Measurements from ENCODE around the gene ATF7IP2. TPM values are rescaled to one million over a fixed set of nuclear protein-coding genes. Genes with fewer than 3 reads are reported as not detected.

ATF7IP2 gene
- total and polyA plus RNA-seq, 10 of the 15 experiments (the other 5 are each of a cell fraction or from before 2014, with no cell fraction given), result 24.6 to 82.1 (median 51.9) TPM

GRCh38 chr16:10386517-10387100, 748 bp downstream of the ATF7IP2 start (continued):
- TF ChIP-seq KAT2A (conservative IDR thresholded peaks at IDR 0.05; ENCODE audit: control insufficient read depth, low read depth, low read length) (no peak), LARP7 (IDR thresholded peaks at IDR 0.05) (no peak), NFYA (IDR thresholded peaks at IDR 0.05; ENCODE audit: borderline replicate concordance, low read depth, low read length) (no peak), BRCA1 (IDR thresholded peaks at IDR 0.05; ENCODE audit: low read depth, low read length) (no peak), USF1 (IDR thresholded peaks at IDR 0.05; ENCODE audit: borderline replicate concordance, extremely low read length, insufficient read depth, low read depth, low read length) (no peak), CBX3 (IDR thresholded peaks at IDR 0.05; ENCODE audit: borderline replicate concordance, low read depth) (no peak), ZBTB33 (IDR thresholded peaks at IDR 0.05) (no peak), BMI1 (IDR thresholded peaks at IDR 0.05; ENCODE audit: borderline replicate concordance) (no peak), GATAD2B (conservative IDR thresholded peaks at IDR 0.05; ENCODE audit: low read depth) (no peak), SUZ12 (IDR thresholded peaks at IDR 0.05; ENCODE audit: unreplicated experiment) (no peak), SIX5 (IDR thresholded peaks at IDR 0.05; ENCODE audit: low read depth, low read length, severe bottlenecking) (no peak), RAD51 (IDR thresholded peaks at IDR 0.05) (peak; percentile 78), SP1 (IDR thresholded peaks at IDR 0.05; ENCODE audit: low read depth, low read length) (no peak), EZH2 (IDR thresholded peaks at IDR 0.05; ENCODE audit: borderline replicate concordance, control insufficient read depth, low read depth, low read length) (no peak), PAX8 (IDR thresholded peaks at IDR 0.05) (no peak), NBN (IDR thresholded peaks at IDR 0.05) (no peak), HCFC1 (IDR thresholded peaks at IDR 0.05; ENCODE audit: low read length) (no peak), MEF2B (IDR thresholded peaks at IDR 0.05; ENCODE audit: partially characterized antibody, poor library complexity, severe bottlenecking) (no peak), PBX3 (IDR thresholded peaks at IDR 0.05; ENCODE audit: insufficient replicate concordance, low read depth, low read length) (no peak), CHD1 (IDR thresholded peaks at IDR 0.05; ENCODE audit: low read depth, low read length) (no peak), E4F1 (IDR thresholded peaks at IDR 0.05; ENCODE audit: borderline replicate concordance, partially characterized antibody) (peak; percentile 82)

All from GM12878 (cell line).